HG03280 (cell line): Measurements from ENCODE around the gene STAB2.

ENCODE experiments used
- ATAC-seq: cut with Tn5 transposase; IDR thresholded peaks from one replicate; pipeline ENCODE4 v1.9.1; 2021; ENCODE audit warnings: mild to moderate bottlenecking, moderate library complexity; ENCODE audit not compliant: unreplicated experiment

STAB2 gene

DNA sequence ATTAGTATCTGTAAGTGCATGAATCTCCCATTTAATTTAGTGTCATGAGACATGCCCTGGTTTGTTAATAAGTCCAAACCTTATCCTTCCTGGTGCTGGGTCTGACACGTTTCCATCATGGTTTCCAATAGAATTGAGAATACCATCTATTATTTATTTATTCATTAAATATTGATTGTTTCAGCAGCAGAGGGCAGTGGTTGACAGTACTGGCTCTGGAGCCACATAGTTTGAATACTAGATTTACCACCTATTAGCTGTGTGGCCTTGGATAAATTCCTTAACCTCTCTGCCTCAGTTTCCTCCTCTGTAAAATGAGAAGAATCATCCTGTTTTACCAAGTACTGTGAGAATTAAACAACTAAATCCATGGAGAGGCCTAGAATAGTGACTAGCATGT lies 941 bp upstream of the STAB2 start:
- ATAC-seq = no peak

- no peak for ATAC-seq
Measured at GRCh38 chr12:103588680-103589079, 1.6 kb downstream of the STAB2 start.

DNA sequence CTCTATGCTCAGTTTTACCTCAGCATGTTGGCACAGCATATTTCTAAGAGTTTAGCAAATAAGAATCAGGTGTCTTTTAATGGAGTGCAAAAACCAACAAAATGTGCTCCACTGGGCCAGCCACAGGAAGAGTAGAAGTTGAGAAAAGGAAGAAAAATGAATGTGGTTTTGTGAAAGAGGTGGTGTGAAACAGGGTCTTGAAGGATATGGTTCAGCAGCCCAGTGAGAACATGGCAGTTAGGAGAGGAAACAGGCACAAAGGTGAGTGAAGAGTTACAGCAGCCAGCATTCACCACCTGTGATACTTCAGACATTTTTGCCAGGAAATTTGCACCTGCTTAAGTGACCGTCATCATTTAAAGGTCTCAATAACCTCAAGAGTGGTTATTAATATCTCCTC lies 2.4 kb downstream of the STAB2 start:
- ATAC-seq = no peak

- no peak for ATAC-seq
Measured at GRCh38 chr12:103590271-103590670, 3.2 kb downstream of the STAB2 start.

DNA sequence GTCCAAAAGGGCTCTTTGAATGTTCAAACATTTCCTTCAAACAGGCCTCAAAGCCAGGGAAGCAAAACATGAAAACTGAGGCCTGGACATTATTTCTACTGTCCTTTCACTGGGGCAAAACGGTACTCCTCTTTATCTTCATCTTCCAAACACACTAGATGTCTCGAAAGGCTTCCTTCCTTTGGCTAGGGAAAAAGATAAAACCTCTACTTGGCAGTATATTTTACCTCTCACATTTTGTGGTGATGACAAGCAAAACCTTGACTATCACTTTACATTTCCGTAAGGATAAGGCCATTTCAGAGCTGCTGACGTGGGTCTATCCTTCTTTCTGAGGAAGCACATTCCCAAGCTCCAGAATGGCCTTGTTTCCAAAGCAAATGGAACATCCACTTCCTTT lies 9.9 kb downstream of the STAB2 start:
- ATAC-seq = no peak

DNA sequence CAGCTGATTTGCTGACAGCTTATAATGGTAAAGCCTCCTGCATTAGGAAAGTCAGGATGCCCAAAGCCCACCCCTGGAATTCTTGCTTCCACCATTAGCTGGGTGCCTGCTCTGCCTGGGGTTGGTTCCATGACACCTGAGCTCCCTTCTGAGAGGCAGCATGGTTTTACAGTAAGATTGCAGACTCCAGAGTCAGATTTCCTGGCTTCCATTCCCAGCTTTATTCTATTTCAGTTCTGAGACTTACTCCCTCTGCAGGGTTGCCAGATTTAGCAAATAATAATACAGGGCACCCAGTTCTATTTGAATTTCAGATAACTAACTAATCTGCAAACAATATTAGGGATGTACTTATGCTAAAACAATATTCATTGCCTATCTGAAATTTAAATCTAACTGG lies 12.2 kb downstream of the STAB2 start:
- ATAC-seq = no peak

- ATAC-seq = no peak
Measured at GRCh38 chr12:103600967-103601728, 14.1 kb downstream of the STAB2 start.

DNA sequence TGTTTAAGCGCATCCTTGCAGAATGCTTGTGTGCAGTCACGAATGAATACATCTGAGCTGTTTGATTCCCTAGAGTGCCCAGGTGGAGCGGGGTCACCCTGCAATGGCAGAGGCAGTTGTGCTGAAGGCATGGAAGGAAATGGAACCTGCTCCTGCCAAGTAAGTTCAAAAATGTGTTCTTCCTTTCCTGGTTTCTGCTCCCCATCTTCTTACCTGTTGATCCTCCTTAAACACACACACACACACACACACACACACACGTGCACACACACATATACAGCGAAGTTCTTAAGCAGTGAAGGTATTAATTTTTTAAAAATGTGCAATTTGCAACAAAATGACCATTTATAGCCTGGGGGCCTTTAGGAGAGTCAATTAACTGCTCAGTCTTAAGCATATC lies 33.3 kb downstream of the STAB2 start:
- no peak for ATAC-seq

- no peak for ATAC-seq
Measured at GRCh38 chr12:103623716-103624115, 36.6 kb downstream of the STAB2 start.

- ATAC-seq = no peak
Measured at GRCh38 chr12:103626498-103626897, 39.4 kb downstream of the STAB2 start.

DNA sequence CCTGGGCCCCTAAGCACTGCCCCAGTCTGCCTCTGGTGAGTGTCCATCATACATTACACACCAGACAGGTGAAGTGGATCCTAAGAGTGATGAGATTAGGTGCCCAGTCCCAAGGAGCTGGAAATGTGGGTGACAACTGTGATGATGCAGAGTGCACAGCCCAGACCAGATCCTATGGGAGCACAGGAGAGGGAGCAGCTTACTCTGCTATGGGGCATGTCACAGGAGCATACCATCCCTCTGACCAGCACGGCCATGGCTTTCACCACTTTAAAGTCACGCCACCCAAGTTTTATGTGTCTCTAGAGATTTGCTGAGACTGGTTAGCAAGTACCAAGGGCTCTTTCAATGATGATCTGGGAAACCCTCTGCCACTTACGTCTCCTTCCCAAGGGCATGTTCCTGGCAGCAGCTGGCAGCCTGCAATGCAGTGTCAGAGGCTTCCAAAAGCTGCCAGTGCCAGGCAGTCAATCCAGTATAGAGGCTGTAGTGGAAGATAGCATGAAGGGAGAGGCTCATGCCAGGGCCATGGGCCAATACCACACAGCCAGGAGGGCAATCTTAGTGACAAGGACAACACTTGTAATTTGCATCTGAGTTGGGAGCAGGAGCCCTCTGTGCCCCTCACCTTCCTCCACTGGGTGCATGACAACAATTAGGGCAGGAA lies 40.2 kb downstream of the STAB2 start:
- ATAC-seq = no peak

GRCh38 chr12:103632554-103633216 lies 45.6 kb downstream of the STAB2 start:
- ATAC-seq = peak; percentile 91

- ATAC-seq = no peak
Measured at GRCh38 chr12:103634732-103635131, 47.7 kb downstream of the STAB2 start.

- ATAC-seq = no peak
Measured at GRCh38 chr12:103635419-103635818, 48.3 kb downstream of the STAB2 start.

GRCh38 chr12:103637021-103637420 lies 49.9 kb downstream of the STAB2 start:
- ATAC-seq = no peak

DNA sequence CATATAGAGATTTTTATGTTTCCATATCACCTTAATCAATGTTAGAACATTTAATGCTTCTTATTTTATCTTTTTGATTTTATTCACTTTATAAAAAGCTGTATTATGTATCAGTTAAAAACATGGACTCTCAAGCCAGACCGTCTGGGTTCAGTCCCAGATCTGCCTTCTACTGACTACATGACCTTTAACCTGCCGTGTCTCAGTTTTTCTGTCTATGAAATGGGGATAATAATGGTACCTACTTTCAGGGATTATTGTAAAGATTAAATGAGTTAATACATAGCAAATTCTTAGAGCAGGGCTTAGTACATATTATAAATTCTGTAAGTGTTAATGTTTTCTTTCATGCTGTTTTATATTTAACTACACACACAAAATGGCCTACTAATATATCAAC lies 50.4 kb downstream of the STAB2 start:
- ATAC-seq = no peak

DNA sequence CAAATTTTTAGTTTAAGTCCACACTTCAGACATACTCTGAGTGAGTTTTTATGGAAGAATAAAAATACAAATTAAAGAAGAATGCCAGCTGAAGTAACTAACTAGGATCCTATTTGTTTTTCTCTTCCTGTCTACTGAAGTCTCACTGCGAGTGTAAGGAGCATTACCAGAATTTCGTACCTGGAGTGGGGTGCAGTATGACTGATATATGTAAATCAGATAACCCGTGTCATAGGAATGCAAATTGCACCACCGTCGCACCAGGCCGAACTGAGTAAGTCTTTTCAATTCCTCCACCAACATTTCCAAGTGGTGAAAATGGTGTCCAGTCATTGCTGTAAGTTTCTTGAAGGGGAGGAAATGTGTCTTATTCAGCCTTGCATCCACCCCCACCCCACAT lies 52.9 kb downstream of the STAB2 start:
- ATAC-seq = no peak

DNA sequence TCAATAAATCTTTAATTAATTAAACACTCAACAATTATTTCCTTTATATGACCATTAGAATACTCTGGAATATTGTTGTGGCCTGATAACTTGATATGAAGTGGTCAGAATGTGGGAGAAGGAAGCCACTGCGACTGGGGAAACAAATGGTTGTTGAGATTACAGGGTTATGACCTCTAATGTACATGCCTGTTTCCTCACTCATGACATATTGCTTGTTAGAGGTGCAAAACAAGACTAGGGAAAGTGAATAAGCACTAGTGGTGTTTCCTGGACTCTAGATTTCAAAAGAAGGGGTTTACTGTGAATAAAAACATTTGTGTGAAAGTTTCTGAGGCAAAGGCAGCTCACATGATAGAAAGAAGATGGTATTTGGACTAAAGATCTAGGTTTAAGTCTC lies 53.3 kb downstream of the STAB2 start:
- peak; percentile 63 for ATAC-seq

- peak; percentile 88 for ATAC-seq
Measured at GRCh38 chr12:103640831-103641230, 53.8 kb downstream of the STAB2 start.

DNA sequence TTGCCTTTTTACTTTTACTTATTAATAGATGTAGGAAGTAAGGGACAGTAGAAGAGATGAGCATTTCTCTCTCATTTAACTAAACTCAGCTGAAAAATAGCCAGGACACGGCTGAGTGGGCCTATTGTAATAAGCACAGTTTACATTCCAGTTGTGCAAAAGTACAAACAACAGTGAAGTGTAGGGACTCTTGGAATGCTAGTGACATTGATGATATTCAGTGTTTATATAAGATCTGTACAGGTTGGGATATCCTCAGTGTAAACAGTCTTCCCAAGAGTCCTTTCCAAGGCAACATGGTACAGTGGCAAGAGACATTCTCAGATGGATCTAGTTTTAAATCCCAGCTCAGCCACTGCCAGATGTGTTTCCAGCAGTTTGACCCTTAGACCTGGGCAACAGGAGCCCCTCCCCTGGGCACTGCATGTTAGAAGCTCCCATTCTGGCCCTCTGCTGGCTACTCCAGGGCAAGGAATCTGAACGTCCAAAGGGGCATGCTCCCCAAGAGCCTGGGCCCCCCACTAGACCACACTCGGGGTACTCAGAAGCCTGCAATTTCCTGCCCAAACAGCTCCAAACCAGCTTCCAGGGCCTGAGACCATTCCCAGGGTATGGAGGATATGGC lies 55.3 kb downstream of the STAB2 start:
- no peak for ATAC-seq

DNA sequence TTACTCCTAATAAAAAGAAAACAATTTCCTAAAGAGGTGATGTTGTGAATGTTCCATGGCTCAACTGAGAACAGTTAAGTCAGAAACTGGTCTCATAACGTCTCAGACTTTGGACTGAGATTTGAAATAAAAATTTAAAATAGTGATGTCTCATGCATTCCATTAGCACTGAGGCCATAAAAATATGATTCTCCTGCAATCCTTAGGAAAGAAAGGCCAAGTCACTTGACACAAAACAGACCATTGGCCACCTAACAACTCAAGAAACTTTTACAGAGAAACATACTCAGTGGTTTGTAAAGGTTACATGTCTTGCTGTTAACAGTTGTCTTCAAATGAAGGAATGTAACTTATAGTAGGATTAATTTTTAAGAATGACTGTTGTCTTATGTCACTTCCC lies 58.1 kb downstream of the STAB2 start:
- ATAC-seq = no peak

DNA sequence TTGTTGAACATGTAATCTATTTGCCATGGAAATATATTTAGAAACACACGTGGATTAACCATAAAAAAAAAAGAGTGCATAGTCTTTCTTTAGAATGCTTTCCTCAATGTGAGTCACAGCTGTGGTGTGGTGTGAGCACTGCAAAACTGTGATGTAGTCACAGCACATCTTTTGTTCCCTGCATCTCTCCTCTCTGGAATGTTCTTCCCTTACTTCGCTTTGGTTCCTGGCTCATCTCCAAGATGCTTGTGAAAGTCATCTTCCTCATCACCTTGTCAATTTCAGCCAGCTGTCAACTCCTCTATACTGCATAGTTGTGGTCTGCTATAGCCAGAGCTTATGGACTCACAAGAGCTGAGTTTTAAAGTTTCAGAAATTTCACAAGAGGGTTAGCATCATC lies 60.2 kb downstream of the STAB2 start:
- no peak for ATAC-seq
